GM18508 (cell line): ENCODE results near the gene TRIO.

Experiments
- ATAC-seq: cut with Tn5 transposase; IDR thresholded peaks from one replicate; pipeline ENCODE4 v1.9.1; 2021; ENCODE audit warnings: moderate number of reproducible peaks; ENCODE audit not compliant: insufficient read depth, unreplicated experiment

Gene TRIO

DNA sequence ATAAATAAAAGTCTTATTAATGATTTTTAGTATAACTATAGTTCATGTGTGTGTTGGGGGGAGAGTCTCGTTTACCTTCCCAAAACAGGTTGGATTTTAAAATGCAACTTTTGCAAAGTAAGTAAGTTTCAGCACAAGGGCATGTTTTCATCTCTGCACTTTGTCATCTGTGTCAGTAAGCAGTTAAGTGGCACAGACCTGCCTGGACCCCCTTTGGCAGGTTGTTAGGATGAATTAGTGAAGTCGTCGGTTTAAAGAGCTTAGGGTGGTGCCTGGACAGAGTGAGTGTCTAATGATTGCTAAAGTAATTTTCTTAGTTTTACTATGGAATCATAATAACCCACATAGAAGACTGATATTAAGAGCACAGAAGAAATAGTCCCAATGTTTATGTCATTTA is 74.9 kb downstream of the TRIO start:
- no peak for ATAC-seq

DNA sequence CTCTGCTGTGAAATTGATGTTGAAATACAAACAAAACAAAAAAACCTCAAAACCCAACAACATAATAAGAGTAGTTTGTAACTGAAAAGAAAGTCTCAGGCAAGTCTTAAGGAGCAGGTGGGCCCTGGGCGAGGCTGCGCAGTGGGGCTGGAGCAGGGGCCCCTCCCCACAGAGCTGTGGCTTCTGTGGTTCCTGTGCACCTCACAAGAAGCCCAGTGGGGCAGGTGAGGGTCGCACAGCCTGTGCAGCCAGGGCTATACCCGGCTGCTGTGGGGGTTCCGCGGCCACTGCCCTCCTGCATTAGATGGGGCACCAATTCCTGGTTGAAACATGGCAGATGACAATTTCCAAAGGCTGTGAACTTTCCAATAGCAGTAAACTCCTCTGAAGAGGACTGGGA is 75.3 kb downstream of the TRIO start:
- ATAC-seq, result no peak

- no peak for ATAC-seq
Observed at GRCh38 chr5:14218897-14219573, 75.9 kb downstream of the TRIO start.

DNA sequence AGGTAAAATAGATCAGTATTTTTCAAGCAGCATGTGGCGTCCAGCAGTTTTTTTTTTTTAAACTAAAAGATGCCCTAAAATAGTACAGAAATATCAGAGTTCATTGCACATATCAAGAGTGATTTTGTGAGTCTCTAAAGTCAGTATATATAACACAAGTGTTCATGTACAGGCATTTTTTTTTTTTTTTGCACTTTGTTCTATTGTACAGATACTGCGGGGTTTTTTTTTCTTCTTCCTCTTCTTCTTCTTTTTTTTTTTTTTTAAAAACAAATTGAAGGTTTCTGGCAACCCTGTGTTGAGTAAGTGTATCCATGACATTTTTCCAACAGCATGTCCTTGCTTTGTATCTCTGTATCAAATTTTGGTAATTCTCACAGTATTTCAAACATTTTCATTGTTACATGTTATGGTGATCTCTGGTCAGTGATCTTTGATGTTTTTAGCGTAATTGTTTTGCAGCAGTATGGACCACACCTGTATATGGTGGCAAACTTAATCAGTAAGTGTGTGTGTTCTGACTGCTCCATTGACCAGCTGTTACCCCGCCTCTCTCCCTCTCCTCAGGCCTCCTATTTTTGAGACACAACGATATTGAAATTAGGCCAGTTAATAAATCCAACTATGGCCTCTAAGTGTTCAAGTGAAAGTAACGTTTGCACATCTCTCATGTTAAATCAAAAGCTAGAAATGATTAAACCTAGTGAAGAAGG is 76.8 kb downstream of the TRIO start:
- no peak for ATAC-seq

DNA sequence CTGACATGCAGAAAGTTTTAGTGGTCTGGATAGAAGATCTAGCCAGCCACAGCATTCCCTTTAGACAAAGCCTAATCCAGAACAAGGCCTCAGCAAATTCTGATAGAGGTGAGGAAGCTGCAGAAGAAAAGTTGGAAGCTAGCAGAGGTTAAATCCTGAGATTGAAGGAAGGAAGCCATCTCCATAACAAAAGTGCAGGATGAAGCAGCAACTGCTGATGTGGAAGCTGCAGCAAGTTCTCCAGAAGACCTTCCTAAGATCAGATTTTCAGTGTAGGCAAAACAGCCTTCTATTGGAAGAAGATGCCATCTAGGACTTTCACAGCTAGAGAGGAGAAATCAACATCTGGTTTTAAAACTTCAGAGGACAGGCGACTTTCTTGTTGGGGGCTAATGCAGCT is 77.5 kb downstream of the TRIO start:
- no peak for ATAC-seq

DNA sequence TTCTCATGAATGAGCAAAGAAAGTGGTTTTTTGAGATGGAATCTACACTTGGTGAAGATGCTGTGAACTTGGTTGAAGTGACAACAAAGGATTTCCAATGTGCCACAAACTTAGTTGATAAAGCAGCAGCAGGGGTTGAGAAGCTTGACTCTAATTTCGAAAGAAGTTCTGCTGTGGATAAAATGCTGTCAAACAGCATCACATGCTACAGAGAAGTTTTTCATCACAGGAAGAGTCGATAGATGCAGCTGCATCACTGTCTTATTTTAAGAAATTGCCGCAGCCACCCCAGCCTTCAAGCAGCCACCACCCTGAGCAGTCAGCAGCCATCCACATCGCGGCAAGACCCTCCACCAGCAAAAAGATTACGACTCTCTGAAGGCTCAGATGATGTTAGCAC is 78.6 kb downstream of the TRIO start:
- no peak for ATAC-seq

- no peak for ATAC-seq
Observed at GRCh38 chr5:14222206-14222605, 79.1 kb downstream of the TRIO start.

- no peak for ATAC-seq
Observed at GRCh38 chr5:14223372-14223771, 80.2 kb downstream of the TRIO start.

DNA sequence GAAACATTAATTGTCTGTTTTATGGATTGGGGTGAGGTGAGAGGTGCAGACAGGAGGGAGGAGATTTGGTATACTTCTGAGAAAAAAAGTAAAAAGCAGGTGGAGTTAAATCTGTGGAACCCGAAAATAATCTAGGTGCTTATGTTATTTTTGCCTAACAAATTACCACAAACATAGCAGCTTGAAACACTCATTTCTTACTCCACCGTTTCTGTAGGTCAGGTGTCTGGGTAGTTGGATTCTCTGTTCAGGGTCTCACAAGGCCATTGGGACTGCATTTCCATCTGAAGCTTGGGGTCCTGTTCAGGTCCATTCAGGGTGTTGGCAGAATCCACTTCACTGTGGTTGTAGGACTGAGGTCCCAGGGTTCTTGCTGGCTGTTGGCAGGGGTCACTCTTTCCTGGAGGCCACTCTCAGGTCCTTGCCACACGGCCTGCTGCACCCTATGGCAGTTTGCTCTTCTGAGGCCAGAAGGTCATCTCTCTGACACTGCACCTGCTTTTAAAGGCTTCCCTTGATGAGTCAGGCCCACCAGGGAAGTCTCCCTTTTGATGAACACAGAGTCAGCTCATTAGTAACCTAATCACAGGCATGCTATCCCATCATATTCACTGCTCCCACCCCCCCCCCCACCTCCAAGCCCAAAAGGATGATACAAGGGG is 82.2 kb downstream of the TRIO start:
- no peak for ATAC-seq

DNA sequence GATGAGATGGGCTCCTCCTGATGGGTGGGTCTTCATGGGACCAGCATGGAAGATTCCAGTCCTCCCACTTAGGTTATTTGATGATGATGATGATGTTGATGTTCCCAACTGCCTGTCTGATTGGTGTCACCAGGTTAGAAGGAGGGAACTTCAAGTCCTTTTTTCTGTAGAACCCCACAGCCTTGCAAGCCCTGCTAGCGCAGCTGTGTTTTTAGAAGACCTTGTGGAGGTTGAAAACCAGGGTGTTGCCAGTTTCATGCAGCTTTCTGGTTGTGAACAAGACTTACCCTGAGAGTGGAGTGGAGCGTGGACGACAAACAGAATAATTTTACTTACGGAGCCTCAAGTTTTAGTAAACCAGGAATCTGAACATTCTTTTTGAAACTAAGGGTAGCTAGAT is 83.0 kb downstream of the TRIO start:
- ATAC-seq, result no peak

DNA sequence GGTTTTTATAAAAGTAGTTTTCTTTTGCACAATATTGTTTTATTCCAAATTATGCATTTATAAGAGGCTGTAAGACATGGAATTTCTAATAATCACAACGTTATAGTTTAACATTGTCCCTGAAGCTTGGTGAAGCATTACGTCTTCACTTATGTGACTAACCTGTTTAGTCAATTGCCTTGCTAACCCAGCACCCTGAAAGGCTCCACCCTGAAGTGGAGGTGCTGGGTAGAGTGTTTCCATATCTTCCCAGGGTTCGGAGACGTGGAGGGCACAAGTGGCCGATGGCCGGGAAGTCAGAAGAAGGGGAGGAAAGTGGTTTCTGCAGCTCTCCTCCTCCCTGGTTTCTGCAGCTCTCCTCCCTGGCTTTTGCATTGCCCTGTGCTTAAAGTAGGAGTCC is 83.4 kb downstream of the TRIO start:
- no peak for ATAC-seq

GRCh38 chr5:14226992-14227391 is 83.8 kb downstream of the TRIO start:
- no peak for ATAC-seq

GRCh38 chr5:14227513-14227912 is 84.4 kb downstream of the TRIO start:
- ATAC-seq, result no peak

- no peak for ATAC-seq
Observed at GRCh38 chr5:14228219-14228618, 85.1 kb downstream of the TRIO start.

GRCh38 chr5:14229181-14229580 is 86.0 kb downstream of the TRIO start:
- ATAC-seq, result no peak

GRCh38 chr5:14229734-14230133 is 86.6 kb downstream of the TRIO start:
- no peak for ATAC-seq

- no peak for ATAC-seq
Observed at GRCh38 chr5:14231156-14231555, 88.0 kb downstream of the TRIO start.

DNA sequence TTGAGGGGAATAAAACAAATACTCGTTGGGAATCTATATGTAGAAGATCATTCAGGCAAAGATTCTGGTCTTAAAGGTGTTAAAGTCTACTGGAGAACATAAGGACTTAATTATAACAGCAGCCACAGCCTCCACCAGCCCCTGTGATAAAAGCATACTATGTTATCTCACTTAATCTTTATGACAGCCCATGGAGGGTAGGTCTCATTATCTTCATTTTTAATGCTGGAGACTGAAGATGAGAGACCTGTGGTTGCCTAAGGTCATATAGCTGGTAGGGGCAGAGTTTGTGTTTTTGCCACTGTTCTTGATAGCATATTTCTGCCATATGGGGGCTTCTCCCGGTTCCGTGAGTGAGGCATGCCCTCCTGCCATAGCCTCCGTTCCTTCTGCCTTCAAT is 88.7 kb downstream of the TRIO start:
- ATAC-seq, result no peak

- no peak for ATAC-seq
Observed at GRCh38 chr5:14234204-14234603, 91.1 kb downstream of the TRIO start.

DNA sequence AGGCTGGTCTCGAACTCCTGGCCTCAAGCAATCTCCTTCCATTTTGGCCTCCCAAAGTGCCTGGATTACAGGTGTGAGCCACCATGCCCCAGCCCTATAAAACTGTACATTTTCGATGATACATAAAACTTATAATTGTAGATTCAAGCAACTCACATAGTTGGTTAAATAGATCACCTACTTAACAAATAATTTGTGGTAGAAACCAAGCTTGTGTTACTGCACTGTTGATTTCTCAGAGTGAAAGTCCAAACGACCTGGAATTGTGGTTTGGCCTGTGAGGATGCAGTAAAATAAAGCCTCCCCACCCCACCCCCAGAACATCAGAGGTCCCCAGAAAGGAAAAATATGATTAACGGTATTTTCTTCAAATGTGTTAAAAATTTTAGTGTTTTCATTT is 92.7 kb downstream of the TRIO start:
- no peak for ATAC-seq

- ATAC-seq, result no peak
Observed at GRCh38 chr5:14236757-14237156, 93.6 kb downstream of the TRIO start.
